Nephron progenitor cell (in vitro differentiated cells): ENCODE results near the gene TRAF3IP1.

Experiments
- DNase-seq: peaks from one replicate; pipeline ENCODE4 v3.0.0; 2021
- H3K27ac Mint-ChIP-seq: 2 replicates; pipeline ENCODE4 v1.8.0; 2021; ENCODE audit warnings: mild to moderate bottlenecking, moderate library complexity, mixed read lengths
- H3K27me3 Mint-ChIP-seq: 2 replicates; pipeline ENCODE4 v1.8.0; 2021; ENCODE audit warnings: mild to moderate bottlenecking, low read depth, mixed read lengths; ENCODE audit not compliant: poor library complexity
- H3K36me3 Mint-ChIP-seq: 2 replicates; pipeline ENCODE4 v1.8.0; 2021; ENCODE audit warnings: low read depth, mixed read lengths
- H3K4me1 Mint-ChIP-seq: 2 replicates; pipeline ENCODE4 v1.8.0; 2021; ENCODE audit warnings: mixed read lengths
- H3K4me3 Mint-ChIP-seq: 2 replicates; pipeline ENCODE4 v1.8.0; 2021; ENCODE audit warnings: mild to moderate bottlenecking, moderate library complexity, mixed read lengths
- H3K9me3 Mint-ChIP-seq: 2 replicates; pipeline ENCODE4 v1.8.0; 2021; ENCODE audit warnings: mild to moderate bottlenecking, moderate library complexity, mixed read lengths
- TF ChIP-seq, protein P1 (sequence below): fragments of 200-600 bp; sonication (generic); IDR thresholded peaks from 2 replicates; pipeline ENCODE4 v1.5.0; 2021; ENCODE audit warnings: antibody characterized with exemption

Gene TRAF3IP1

GRCh38 chr2:238421695-238422035 is 101.3 kb downstream of the TRAF3IP1 start:
- Mint-ChIP-seq H3K4me3 (peak overlapping the region; percentile 54), H3K4me1 (peaks cover 62% of the 10 kb centered on the region), H3K9me3 (peaks cover 3% of the 10 kb centered on the region), H3K27me3 (no peaks in the 10 kb centered on the region), H3K27ac (peak overlapping the region; percentile 89), H3K36me3 (peaks cover 4% of the 10 kb centered on the region)
- DNase-seq = no peak
- TF ChIP-seq, protein P1, sequence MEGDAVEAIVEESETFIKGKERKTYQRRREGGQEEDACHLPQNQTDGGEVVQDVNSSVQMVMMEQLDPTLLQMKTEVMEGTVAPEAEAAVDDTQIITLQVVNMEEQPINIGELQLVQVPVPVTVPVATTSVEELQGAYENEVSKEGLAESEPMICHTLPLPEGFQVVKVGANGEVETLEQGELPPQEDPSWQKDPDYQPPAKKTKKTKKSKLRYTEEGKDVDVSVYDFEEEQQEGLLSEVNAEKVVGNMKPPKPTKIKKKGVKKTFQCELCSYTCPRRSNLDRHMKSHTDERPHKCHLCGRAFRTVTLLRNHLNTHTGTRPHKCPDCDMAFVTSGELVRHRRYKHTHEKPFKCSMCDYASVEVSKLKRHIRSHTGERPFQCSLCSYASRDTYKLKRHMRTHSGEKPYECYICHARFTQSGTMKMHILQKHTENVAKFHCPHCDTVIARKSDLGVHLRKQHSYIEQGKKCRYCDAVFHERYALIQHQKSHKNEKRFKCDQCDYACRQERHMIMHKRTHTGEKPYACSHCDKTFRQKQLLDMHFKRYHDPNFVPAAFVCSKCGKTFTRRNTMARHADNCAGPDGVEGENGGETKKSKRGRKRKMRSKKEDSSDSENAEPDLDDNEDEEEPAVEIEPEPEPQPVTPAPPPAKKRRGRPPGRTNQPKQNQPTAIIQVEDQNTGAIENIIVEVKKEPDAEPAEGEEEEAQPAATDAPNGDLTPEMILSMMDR = no peak

DNA sequence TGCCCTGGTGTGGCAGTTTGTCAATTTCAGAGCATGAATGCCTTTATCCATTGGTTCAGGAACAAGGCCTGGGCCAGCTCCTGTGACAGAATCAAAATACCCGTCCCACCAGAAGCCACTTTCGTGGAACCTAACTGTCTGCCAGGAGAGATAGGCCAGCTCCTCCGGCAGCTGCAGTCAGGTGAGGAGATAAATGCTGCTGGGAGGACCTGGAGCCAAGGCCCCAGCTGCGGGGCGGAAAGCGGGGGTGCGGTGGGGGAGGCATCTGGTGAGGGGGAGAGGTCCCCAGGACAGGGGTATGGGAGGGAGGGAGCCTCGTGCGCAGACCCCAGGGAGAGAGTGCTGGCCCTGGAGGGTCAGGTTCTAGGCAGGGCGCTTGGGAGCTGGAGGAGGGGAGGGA is 102.0 kb downstream of the TRAF3IP1 start:
- TF ChIP-seq, protein P1 = no peak
- no peaks in the 10 kb centered on the region for H3K36me3 Mint-ChIP-seq
- no peaks in the 10 kb centered on the region for H3K9me3 Mint-ChIP-seq
- peaks cover 62% of the 10 kb centered on the region for H3K4me1 Mint-ChIP-seq
- no peak for DNase-seq
- no peaks in the 10 kb centered on the region for H3K27me3 Mint-ChIP-seq
- H3K27ac Mint-ChIP-seq = no peak overlapping the region
- no peak overlapping the region for H3K4me3 Mint-ChIP-seq

DNA sequence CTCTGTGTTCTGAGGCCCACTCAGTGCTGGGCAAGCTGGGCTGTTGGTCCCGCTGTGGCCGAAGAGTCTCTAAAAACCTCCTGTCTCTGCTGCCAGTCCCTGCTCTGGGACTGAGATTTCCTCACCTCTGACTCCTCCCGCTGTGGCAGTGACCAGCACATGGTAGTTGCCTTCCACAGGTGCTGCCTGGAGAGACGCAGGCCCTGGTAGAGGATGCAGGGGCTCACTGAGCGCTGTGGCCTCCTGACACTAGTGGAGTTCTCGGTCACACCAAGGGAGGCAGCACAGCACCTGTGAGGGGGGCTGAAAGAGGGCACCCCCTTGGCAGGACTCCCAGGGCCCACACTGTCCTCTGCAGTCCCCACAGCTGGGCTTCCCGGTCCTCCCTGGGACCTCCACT is 102.6 kb downstream of the TRAF3IP1 start:
- Mint-ChIP-seq H3K9me3 (peaks cover 2% of the 10 kb centered on the region), H3K27me3 (no peaks in the 10 kb centered on the region), H3K4me1 (peaks cover 68% of the 10 kb centered on the region), H3K36me3 (peaks cover 5% of the 10 kb centered on the region), H3K4me3 (no peak overlapping the region), H3K27ac (peak overlapping the region; percentile 90)
- TF ChIP-seq, protein P1 = no peak
- DNase-seq = no peak

GRCh38 chr2:238423561-238424312 is 103.4 kb downstream of the TRAF3IP1 start:
- TF ChIP-seq, protein P1 = no peak
- no peaks in the 10 kb centered on the region for H3K27me3 Mint-ChIP-seq
- H3K4me1 Mint-ChIP-seq = peaks cover 66% of the 10 kb centered on the region
- DNase-seq = no peak
- H3K4me3 Mint-ChIP-seq = no peak overlapping the region
- H3K27ac Mint-ChIP-seq = no peak overlapping the region
- H3K36me3 Mint-ChIP-seq = peaks cover 13% of the 10 kb centered on the region
- peaks cover 8% of the 10 kb centered on the region for H3K9me3 Mint-ChIP-seq

DNA sequence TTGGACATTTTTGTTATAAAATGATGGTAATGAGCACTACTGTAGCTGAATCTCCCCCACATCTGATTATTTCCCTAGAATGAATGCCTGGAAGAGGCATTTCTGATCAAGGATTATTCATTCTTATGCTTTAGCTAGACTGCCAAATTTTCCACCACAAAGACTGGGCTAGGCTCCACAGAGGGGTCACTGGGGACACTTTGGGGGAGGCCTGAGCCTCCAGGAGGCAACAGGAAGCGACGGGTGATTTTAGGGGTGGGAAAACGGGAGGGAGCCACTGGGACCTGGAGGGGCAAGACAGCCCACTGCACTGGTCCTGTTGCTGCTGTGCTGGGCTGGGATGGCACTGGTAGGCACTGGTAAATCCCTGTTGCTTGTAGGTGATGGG is 104.0 kb downstream of the TRAF3IP1 start:
- peaks cover 64% of the 10 kb centered on the region for H3K4me1 Mint-ChIP-seq
- H3K27ac Mint-ChIP-seq = peak overlapping the region; percentile 91
- no peak for DNase-seq
- H3K9me3 Mint-ChIP-seq = peaks cover 14% of the 10 kb centered on the region
- H3K27me3 Mint-ChIP-seq = no peaks in the 10 kb centered on the region
- H3K4me3 Mint-ChIP-seq = peak overlapping the region; percentile 46
- peaks cover 18% of the 10 kb centered on the region for H3K36me3 Mint-ChIP-seq
- TF ChIP-seq, protein P1 = no peak

DNA sequence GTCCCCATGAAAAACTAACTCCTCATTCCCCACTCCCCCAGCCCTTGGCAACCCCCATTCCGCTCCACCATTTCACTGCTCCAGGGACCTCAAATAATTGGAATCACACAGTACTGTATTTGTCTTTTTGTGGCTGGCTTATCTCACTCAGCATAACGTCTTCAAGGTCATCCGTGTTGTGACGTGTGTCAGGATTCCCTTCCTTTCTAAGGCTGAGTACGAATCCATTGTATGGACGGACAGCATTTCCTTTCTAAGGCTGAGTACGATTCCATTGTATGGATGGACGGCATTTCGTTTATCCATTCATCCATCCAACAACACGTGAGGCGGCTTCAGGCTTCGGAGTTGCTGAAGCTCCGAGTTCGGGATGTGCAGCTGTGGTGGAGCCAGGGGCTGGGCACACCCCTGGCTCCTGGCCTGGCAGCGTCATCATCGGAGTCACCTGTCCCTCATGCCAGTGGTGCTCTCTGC is 105.2 kb downstream of the TRAF3IP1 start:
- TF ChIP-seq, protein P1 = no peak
- H3K9me3 Mint-ChIP-seq = peaks cover 26% of the 10 kb centered on the region
- H3K36me3 Mint-ChIP-seq = peaks cover 31% of the 10 kb centered on the region
- DNase-seq = no peak
- peaks cover 51% of the 10 kb centered on the region for H3K4me1 Mint-ChIP-seq
- H3K27me3 Mint-ChIP-seq = no peaks in the 10 kb centered on the region
- peak overlapping the region; percentile 58 for H3K4me3 Mint-ChIP-seq
- no peak overlapping the region for H3K27ac Mint-ChIP-seq
